Measurements from ENCODE around the gene TMPRSS12.
"Not testable (repeated sequence)": the region's sequence is repeated elsewhere in the genome, so short reads cannot be mapped to it uniquely, and the experiment has no call there.

- TF ChIP-seq, protein P1, sequence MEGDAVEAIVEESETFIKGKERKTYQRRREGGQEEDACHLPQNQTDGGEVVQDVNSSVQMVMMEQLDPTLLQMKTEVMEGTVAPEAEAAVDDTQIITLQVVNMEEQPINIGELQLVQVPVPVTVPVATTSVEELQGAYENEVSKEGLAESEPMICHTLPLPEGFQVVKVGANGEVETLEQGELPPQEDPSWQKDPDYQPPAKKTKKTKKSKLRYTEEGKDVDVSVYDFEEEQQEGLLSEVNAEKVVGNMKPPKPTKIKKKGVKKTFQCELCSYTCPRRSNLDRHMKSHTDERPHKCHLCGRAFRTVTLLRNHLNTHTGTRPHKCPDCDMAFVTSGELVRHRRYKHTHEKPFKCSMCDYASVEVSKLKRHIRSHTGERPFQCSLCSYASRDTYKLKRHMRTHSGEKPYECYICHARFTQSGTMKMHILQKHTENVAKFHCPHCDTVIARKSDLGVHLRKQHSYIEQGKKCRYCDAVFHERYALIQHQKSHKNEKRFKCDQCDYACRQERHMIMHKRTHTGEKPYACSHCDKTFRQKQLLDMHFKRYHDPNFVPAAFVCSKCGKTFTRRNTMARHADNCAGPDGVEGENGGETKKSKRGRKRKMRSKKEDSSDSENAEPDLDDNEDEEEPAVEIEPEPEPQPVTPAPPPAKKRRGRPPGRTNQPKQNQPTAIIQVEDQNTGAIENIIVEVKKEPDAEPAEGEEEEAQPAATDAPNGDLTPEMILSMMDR (IDR thresholded peaks at IDR 0.05): not testable (repeated sequence)
- not testable (repeated sequence) for TF ChIP-seq EP300, POLR2A (IDR thresholded peaks at IDR 0.05)
Measured at GRCh38 chr12:50833801-50834200, 8.9 kb upstream of the TMPRSS12 start.
